Transverse colon (tissue), 3 donors: ENCODE results near the gene IGSF9B.

Experiments
- POLR2A ChIP-seq: fragments of 450-650 bp; IDR thresholded peaks from one replicate; pipeline ENCODE4 v1.6.1; 2016; ENCODE audit warnings: antibody characterized with exemption, mild to moderate bottlenecking, moderate library complexity
- TF ChIP-seq, protein P1 (sequence below), 5 experiments: fragments of 200-600 bp in 3 of 5; fragments of 450-650 bp in 2 of 5; sonication (generic) in 3 of 5; IDR thresholded peaks; 1 replicate in 2 of 5; 2 replicates in 3 of 5; pipeline ENCODE4 v1.5.1; 2016 to 2017; ENCODE audit warnings: antibody characterized with exemption in 5 of 5, inconsistent platforms in 3 of 5, mild to moderate bottlenecking in 2 of 5, moderate library complexity in 1 of 5

DNA sequence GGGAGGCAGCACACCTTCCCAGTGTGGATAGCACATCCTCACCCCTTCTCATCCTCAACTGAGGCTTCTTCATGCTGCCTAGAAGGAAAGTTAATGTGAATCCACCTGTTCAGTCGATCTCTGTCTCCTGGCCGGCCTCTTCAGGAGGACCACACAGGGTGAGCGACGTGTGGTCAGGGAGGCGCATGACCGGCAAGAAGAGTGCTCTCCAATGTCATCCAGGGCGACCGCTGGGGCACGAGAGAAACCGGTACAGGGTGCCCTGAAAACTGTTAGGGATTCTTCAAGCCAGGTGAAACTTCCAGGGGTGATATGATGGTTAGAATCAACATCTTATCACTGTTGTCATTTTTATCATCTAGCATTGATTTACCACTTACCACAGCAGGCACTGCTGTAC, 43.0 kb downstream of the IGSF9B start:
- TF ChIP-seq POLR2A, result no peak
- TF ChIP-seq, protein P1, sequence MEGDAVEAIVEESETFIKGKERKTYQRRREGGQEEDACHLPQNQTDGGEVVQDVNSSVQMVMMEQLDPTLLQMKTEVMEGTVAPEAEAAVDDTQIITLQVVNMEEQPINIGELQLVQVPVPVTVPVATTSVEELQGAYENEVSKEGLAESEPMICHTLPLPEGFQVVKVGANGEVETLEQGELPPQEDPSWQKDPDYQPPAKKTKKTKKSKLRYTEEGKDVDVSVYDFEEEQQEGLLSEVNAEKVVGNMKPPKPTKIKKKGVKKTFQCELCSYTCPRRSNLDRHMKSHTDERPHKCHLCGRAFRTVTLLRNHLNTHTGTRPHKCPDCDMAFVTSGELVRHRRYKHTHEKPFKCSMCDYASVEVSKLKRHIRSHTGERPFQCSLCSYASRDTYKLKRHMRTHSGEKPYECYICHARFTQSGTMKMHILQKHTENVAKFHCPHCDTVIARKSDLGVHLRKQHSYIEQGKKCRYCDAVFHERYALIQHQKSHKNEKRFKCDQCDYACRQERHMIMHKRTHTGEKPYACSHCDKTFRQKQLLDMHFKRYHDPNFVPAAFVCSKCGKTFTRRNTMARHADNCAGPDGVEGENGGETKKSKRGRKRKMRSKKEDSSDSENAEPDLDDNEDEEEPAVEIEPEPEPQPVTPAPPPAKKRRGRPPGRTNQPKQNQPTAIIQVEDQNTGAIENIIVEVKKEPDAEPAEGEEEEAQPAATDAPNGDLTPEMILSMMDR (IDR thresholded peaks at IDR 0.05), result no peak
